Cardiac septum (tissue), 1 donor: ENCODE data around the gene ZBTB42. TPM values are rescaled to one million over a fixed set of nuclear protein-coding genes. Genes with fewer than 3 reads are reported as not detected.

Experiments
- DNase-seq: peaks from one replicate; pipeline ENCODE4 v3.0.0-alpha.2; 2020; ENCODE audit warnings: low spot score
- intact Hi-C: fragments of 100-400 bp; cut with DNase I; formaldehyde crosslinking; loops from one replicate; pipeline ENCODE4 v1.14.0; 2022
- total RNA-seq: library from RNA; stranded (reverse); fragmentation: NEBNext Ultra II Directional; extraction: Animal tissue kit (Norgen Biotek cat#: 25700); gene quantifications from one replicate; pipeline ENCODE4 v1.2.1, GENCODE V29; 2021
- donor health status: DM: no; HTN: no; CAD: no.

Gene ZBTB42
- total RNA-seq, 1 donor from 2014 or later, result 8.6 TPM

GRCh38 chr14:104780513-104781030 lies 20.3 kb upstream of the ZBTB42 start:
- no peak for DNase-seq
- intact Hi-C loops, result no loop called here

- intact Hi-C loops, result no loop called here
- no peak for DNase-seq
Measured at GRCh38 chr14:104781271-104782077, 19.4 kb upstream of the ZBTB42 start.

- no peak for DNase-seq
- intact Hi-C loops, result no loop called here
Measured at GRCh38 chr14:104782086-104782807, 18.7 kb upstream of the ZBTB42 start.

- intact Hi-C loops, result no loop called here
- DNase-seq, result no peak
Measured at GRCh38 chr14:104782808-104783139, 18.1 kb upstream of the ZBTB42 start.

- DNase-seq, result no peak
Measured at GRCh38 chr14:104783484-104784217, 17.2 kb upstream of the ZBTB42 start.

GRCh38 chr14:104784218-104784568 lies 16.7 kb upstream of the ZBTB42 start:
- intact Hi-C loops, result no loop called here
- DNase-seq, result no peak

More at GRCh38 chr14:104783484-104784217, 17.2 kb upstream of the ZBTB42 start:
- intact Hi-C loops, result no loop called here

GRCh38 chr14:104784846-104785707 lies 15.8 kb upstream of the ZBTB42 start:
- intact Hi-C loops, result no loop called here
- DNase-seq, result no peak

GRCh38 chr14:104785708-104786080 lies 15.2 kb upstream of the ZBTB42 start:
- intact Hi-C loops, result no loop called here
- no peak for DNase-seq

GRCh38 chr14:104786091-104786586 lies 14.8 kb upstream of the ZBTB42 start:
- intact Hi-C loops, result no loop called here
- DNase-seq, result no peak

- DNase-seq, result no peak
- intact Hi-C loops, result no loop called here
Measured at GRCh38 chr14:104786726-104787675, 13.9 kb upstream of the ZBTB42 start.

- no peak for DNase-seq
- intact Hi-C loops, result no loop called here
Measured at GRCh38 chr14:104787736-104788135, 13.2 kb upstream of the ZBTB42 start.

- intact Hi-C loops, result no loop called here
- DNase-seq, result no peak
Measured at GRCh38 chr14:104788161-104788818, 12.6 kb upstream of the ZBTB42 start.

- intact Hi-C loops, result no loop called here
Measured at GRCh38 chr14:104788873-104789663, 11.8 kb upstream of the ZBTB42 start.

GRCh38 chr14:104789752-104790743 lies 10.9 kb upstream of the ZBTB42 start:
- intact Hi-C loops, result no loop called here
- no peak for DNase-seq

More at GRCh38 chr14:104788873-104789663, 11.8 kb upstream of the ZBTB42 start:
- no peak for DNase-seq

GRCh38 chr14:104791425-104791824 lies 9.5 kb upstream of the ZBTB42 start:
- intact Hi-C loops, result no loop called here
- DNase-seq, result no peak
